HepG2 (cell line): ENCODE measurements around the gene ATP8A1. TPM values are rescaled to one million over a fixed set of nuclear protein-coding genes. Genes with fewer than 3 reads are reported as not detected.

ENCODE experiments used
- ZBED4 ChIP-seq: sonication (generic); formaldehyde crosslinking; IDR thresholded peaks from 2 replicates; pipeline ENCODE4 v1.4.0; 2020; ENCODE audit warnings: missing genetic modification reagents, borderline replicate concordance
- ZNF407 ChIP-seq: sonication (generic); formaldehyde crosslinking; IDR thresholded peaks from one replicate; pipeline ENCODE4 v1.5.1; 2020; ENCODE audit warnings: mild to moderate bottlenecking, missing genetic modification reagents; ENCODE audit errors: not compliant biosample characterization
- polyA plus RNA-seq, 8 experiments: library from polyadenylated mRNA; depleted of rRNA in 3 of 8; stranded (reverse) in 7 of 8; unstranded in 1 of 8; fragments of >200 nt; fragmentation: Illumina TruSeq in 4 of 8; extraction: Trizol in 4 of 8; gene quantifications; 2 replicates each; pipeline versions ENCODE4 v1.2.1 to v1.2.3, GENCODE V29; 2011 to 2016; ENCODE audit warnings: low read depth in 4 of 8, missing spikeins in 1 of 8, mixed read lengths in 1 of 8; ENCODE audit not compliant: insufficient read depth in 1 of 8
- total RNA-seq, 5 experiments: library from RNA; depleted of rRNA; stranded (reverse); fragments of >200 nt; fragmentation: Illumina TruSeq; extraction: Trizol; gene quantifications; 2 replicates each; pipeline ENCODE4 v1.2.3, GENCODE V29; 2016; ENCODE audit warnings: low read depth in 1 of 5

Gene ATP8A1
- total and polyA plus RNA-seq, 2 of the 13 experiments (the other 11 are each of a cell fraction or from before 2014, with no cell fraction given) = 1.7 to 6.2 TPM

- TF ChIP-seq ZBED4 = no peak
- TF ChIP-seq ZNF407 (CRISPR knock-in tag) = no peak
Measured at GRCh38 chr4:42488554-42488953, 168.4 kb downstream of the ATP8A1 start (continued).
